Endodermal cell (in vitro differentiated cells): ENCODE measurements around the gene CFAP97. TPM values are rescaled to one million over a fixed set of nuclear protein-coding genes. Genes with fewer than 3 reads are reported as not detected.
A peak's percentile ranks its signal among the peaks of the same experiment; 100 is the strongest.

ENCODE experiments used
- DNase-seq: peaks from one replicate; pipeline ENCODE4 v3.0.0-alpha.2; 2017
- H3K27ac ChIP-seq: 2 replicates; pipeline ENCODE4 v1.5.1; 2013; ENCODE audit warnings: mild to moderate bottlenecking, low read depth, low read length, moderate library complexity
- H3K27me3 ChIP-seq: 2 replicates; pipeline ENCODE4 v1.6.1; 2013; ENCODE audit warnings: mild to moderate bottlenecking, low read length, moderate library complexity; ENCODE audit not compliant: insufficient read depth, control insufficient read depth, poor library complexity, severe bottlenecking
- H3K36me3 ChIP-seq: 2 replicates; pipeline ENCODE4 v1.7.0; 2013; ENCODE audit warnings: mild to moderate bottlenecking, low read length, moderate library complexity; ENCODE audit not compliant: control insufficient read depth, insufficient read depth
- H3K4me1 ChIP-seq: one replicate; pipeline ENCODE4 v1.7.0; 2013; ENCODE audit warnings: low read length; ENCODE audit not compliant: control insufficient read depth, insufficient read depth
- H3K4me3 ChIP-seq: 2 replicates; pipeline ENCODE4 v1.5.1; 2013; ENCODE audit warnings: mild to moderate bottlenecking, low read length, moderate library complexity
- H3K9ac ChIP-seq: 2 replicates; pipeline ENCODE4 v1.6.1; 2013; ENCODE audit warnings: mild to moderate bottlenecking, low read length, moderate library complexity; ENCODE audit not compliant: poor library complexity, severe bottlenecking; ENCODE audit errors: extremely low read depth
- H3K9me3 ChIP-seq: 2 replicates; pipeline ENCODE4 v1.6.1; 2013; ENCODE audit warnings: mild to moderate bottlenecking, low read length, moderate library complexity; ENCODE audit not compliant: control insufficient read depth
- H3K27ac Mint-ChIP-seq: 2 replicates; pipeline ENCODE4 v1.8.0; 2020; ENCODE audit warnings: mixed read lengths
- H3K27me3 Mint-ChIP-seq: 2 replicates; pipeline ENCODE4 v1.8.0; 2021; ENCODE audit warnings: mild to moderate bottlenecking, mixed read lengths; ENCODE audit not compliant: insufficient read depth
- H3K36me3 Mint-ChIP-seq: 2 replicates; pipeline ENCODE4 v1.8.0; 2020; ENCODE audit warnings: low read depth, mixed read lengths
- H3K4me1 Mint-ChIP-seq: 2 replicates; pipeline ENCODE4 v1.8.0; 2020; ENCODE audit warnings: mixed read lengths
- H3K4me3 Mint-ChIP-seq: 2 replicates; pipeline ENCODE4 v1.8.0; 2020; ENCODE audit warnings: mild to moderate bottlenecking, moderate library complexity, mixed read lengths
- H3K9me3 Mint-ChIP-seq: 2 replicates; pipeline ENCODE4 v1.8.0; 2020; ENCODE audit warnings: mild to moderate bottlenecking, mixed read lengths
- CTCF ChIP-seq: fragments of 200-600 bp; sonication (generic); conservative IDR thresholded peaks from 2 replicates; pipeline ENCODE4 v1.5.0; 2021; ENCODE audit warnings: antibody characterized with exemption, mild to moderate bottlenecking
- WGBS, 2 experiments: methylation state at CpG; one replicate each; pipeline versions ENCODE4 v1.1.5 to v1.1.7; 2013; ENCODE audit warnings: missing lambda C conversion rate in 2 of 2, mixed read lengths in 1 of 2; ENCODE audit not compliant: insufficient coverage in 1 of 2, insufficient read length in 1 of 2; 5-methylcytosine and 5-hydroxymethylcytosine counted together
- total RNA-seq, 2 donors: library from RNA; stranded (reverse); fragmentation: NEBNext Ultra II Directional in 1 of 2; extraction: Animal tissue kit (Norgen Biotek cat#: 25700) in 1 of 2; gene quantifications; 2 replicates in 1 of 2; 3 replicates in 1 of 2; pipeline ENCODE4 v1.2.1, GENCODE V29; 2021

Gene CFAP97
- total RNA-seq, 2 donors from 2014 or later: 33.8 to 41.6 TPM

- no peak for DNase-seq
- no peaks in the 10 kb centered on the region for H3K4me1 ChIP-seq
- no peaks in the 10 kb centered on the region for H3K27me3 Mint-ChIP-seq
- TF ChIP-seq CTCF: no peak
- no peaks in the 10 kb centered on the region for H3K9me3 ChIP-seq
- no peak overlapping the region for H3K27ac ChIP-seq
- no peaks in the 10 kb centered on the region for H3K4me1 Mint-ChIP-seq
- H3K36me3 ChIP-seq: peaks cover 21% of the 10 kb centered on the region
- H3K27me3 ChIP-seq: no peaks in the 10 kb centered on the region
- no peak overlapping the region for H3K4me3 ChIP-seq
- WGBS, 2 experiments: 94 to 100% methylated on average over 1 of the region's 2 CpGs
- no peak overlapping the region for H3K27ac Mint-ChIP-seq
- H3K9ac ChIP-seq: no peak overlapping the region
- peaks cover 53% of the 10 kb centered on the region for H3K36me3 Mint-ChIP-seq
- no peaks in the 10 kb centered on the region for H3K9me3 Mint-ChIP-seq
- no peak overlapping the region for H3K4me3 Mint-ChIP-seq
Measured at GRCh38 chr4:185171373-185172071, 32.3 kb downstream of the CFAP97 start.

- Histone ChIP-seq H3K4me3 (no peak overlapping the region), H3K4me1 (no peaks in the 10 kb centered on the region), H3K27ac (no peak overlapping the region), H3K36me3 (peaks cover 33% of the 10 kb centered on the region), H3K9ac (no peak overlapping the region), H3K9me3 (no peaks in the 10 kb centered on the region), H3K27me3 (no peaks in the 10 kb centered on the region)
- WGBS, 2 experiments: 85 to 91% methylated on average over 7 to 9 of the region's 9 CpGs
- Mint-ChIP-seq H3K27ac (no peak overlapping the region), H3K27me3 (no peaks in the 10 kb centered on the region), H3K4me3 (no peak overlapping the region), H3K4me1 (no peaks in the 10 kb centered on the region), H3K36me3 (peaks cover 41% of the 10 kb centered on the region), H3K9me3 (no peaks in the 10 kb centered on the region)
- DNase-seq: no peak
- TF ChIP-seq CTCF: no peak
Measured at GRCh38 chr4:185167234-185167633, 36.6 kb downstream of the CFAP97 start.

DNA sequence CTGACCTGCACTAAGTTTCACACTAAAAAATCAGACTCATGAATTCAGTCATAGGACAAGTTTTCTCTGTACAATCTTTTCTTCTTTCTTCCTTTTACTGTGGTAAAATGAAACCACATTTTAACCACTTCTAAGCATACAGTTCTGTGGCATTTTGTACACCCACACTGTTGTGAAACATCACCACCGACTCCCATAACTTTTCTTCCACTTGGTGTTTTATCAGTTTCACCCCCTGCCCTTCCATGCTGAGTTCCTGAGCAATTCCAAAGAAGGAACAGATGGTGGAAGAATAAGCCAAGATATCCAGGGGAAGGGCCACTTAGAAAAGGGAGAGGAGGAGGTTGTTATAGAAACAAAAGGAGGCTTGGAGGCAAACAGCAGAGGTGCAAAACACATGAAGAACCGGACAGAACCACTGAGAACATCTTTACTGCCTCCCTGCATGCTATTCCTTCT lies 38.2 kb downstream of the CFAP97 start:
- Histone ChIP-seq H3K27ac (peak overlapping the region; percentile 22), H3K36me3 (peaks cover 46% of the 10 kb centered on the region), H3K27me3 (no peaks in the 10 kb centered on the region), H3K4me3 (no peak overlapping the region), H3K9me3 (no peaks in the 10 kb centered on the region), H3K9ac (no peak overlapping the region), H3K4me1 (no peaks in the 10 kb centered on the region)
- WGBS, 2 experiments: 80 to 93% methylated on average over 1 to 2 of the region's 2 CpGs
- Mint-ChIP-seq H3K4me1 (no peaks in the 10 kb centered on the region), H3K27ac (no peak overlapping the region), H3K36me3 (peaks cover 44% of the 10 kb centered on the region), H3K9me3 (no peaks in the 10 kb centered on the region), H3K4me3 (no peak overlapping the region), H3K27me3 (no peaks in the 10 kb centered on the region)
- TF ChIP-seq CTCF: no peak
- no peak for DNase-seq
